ENCODE results near the gene DSEL. TPM values are rescaled to one million over a fixed set of nuclear protein-coding genes. Genes with fewer than 3 reads are reported as not detected.

DSEL gene
- total RNA-seq, 1 experiment from 2014 or later: 0.05 TPM

DNA sequence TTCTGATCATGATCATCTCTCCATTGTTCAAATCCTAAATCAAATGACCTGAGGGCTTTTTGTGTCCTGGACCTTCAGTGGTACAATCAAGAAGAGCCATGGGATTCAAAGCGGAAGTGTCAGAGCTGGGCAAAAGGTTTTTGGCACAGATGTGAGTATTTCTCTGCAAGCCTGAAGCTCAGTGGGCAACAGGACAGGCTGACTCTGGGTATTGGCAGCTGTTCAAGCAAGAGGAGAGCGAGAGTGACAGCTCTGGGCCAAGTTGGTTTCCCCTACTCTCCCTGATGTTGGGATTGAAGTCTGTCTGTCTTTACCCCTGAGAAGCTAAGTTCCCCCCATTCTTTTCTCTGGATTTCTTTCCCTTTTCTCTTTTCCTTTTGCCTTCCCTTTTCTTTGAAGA lies 33.3 kb downstream of the DSEL start:
- Histone ChIP-seq H3K9me2 (ENCODE audit: insufficient read depth) (no peaks in the 10 kb centered on the region), H3K4me1 (ENCODE audit: control insufficient read depth in 1 of 2, insufficient read depth in 2 of 2, low read length in 2 of 2) (no peaks in the 10 kb centered on the region), H3K36me3 (ENCODE audit: control insufficient read depth in 1 of 2, insufficient read depth in 2 of 2, low read length in 2 of 2) (no peaks in the 10 kb centered on the region), H3K27me3 (ENCODE audit: insufficient read depth, low read length) (no peaks in the 10 kb centered on the region), H3K27ac (ENCODE audit: low read depth, low read length) (no peak overlapping the region), H3K79me2 (ENCODE audit: insufficient read depth, low read length) (no peaks in the 10 kb centered on the region), H4K20me1 (ENCODE audit: insufficient read depth) (no peaks in the 10 kb centered on the region), H2AFZ (ENCODE audit: low read depth, low read length, poor library complexity, severe bottlenecking) (no peak overlapping the region), H3K4me3 (replicated peaks in 1 of 2; ENCODE audit: low read depth in 1 of 2, low read length in 2 of 2) (no peak overlapping the region), H3K4me2 (ENCODE audit: low read length) (no peak overlapping the region), H3K9ac (ENCODE audit: low read length) (no peak overlapping the region), H3K9me3 (ENCODE audit: control insufficient read depth in 1 of 2, insufficient read depth in 1 of 2, low read depth in 1 of 2, low read length in 2 of 2) (peaks cover 16 to 27% of the 10 kb centered on the region in 2 experiments; a peak in 3 of 4 replicates)
- TF ChIP-seq, protein P1, sequence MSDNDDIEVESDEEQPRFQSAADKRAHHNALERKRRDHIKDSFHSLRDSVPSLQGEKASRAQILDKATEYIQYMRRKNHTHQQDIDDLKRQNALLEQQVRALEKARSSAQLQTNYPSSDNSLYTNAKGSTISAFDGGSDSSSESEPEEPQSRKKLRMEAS (IDR thresholded peaks at IDR 0.05): no peak
- TF ChIP-seq YY1 (IDR thresholded peaks at IDR 0.05; ENCODE audit: extremely low read depth, insufficient replicate concordance, low read depth, low read length) (no peak), SP1 (IDR thresholded peaks at IDR 0.05; ENCODE audit: low read depth) (no peak), POLR2AphosphoS5 (IDR thresholded peaks at IDR 0.05; ENCODE audit: low read depth, low read length) (no peak), ZNF274 (IDR thresholded peaks at IDR 0.05; ENCODE audit: low read depth, low read length) (no peak)
- TF ChIP-seq, protein P2, sequence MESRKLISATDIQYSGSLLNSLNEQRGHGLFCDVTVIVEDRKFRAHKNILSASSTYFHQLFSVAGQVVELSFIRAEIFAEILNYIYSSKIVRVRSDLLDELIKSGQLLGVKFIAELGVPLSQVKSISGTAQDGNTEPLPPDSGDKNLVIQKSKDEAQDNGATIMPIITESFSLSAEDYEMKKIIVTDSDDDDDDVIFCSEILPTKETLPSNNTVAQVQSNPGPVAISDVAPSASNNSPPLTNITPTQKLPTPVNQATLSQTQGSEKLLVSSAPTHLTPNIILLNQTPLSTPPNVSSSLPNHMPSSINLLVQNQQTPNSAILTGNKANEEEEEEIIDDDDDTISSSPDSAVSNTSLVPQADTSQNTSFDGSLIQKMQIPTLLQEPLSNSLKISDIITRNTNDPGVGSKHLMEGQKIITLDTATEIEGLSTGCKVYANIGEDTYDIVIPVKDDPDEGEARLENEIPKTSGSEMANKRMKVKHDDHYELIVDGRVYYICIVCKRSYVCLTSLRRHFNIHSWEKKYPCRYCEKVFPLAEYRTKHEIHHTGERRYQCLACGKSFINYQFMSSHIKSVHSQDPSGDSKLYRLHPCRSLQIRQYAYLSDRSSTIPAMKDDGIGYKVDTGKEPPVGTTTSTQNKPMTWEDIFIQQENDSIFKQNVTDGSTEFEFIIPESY (IDR thresholded peaks at IDR 0.05; ENCODE audit: extremely low read depth, insufficient replicate concordance, low read length): no peak
- DNase-seq (ENCODE audit: low read depth, low spot score) (no peak), ATAC-seq (no peak)
- ChIA-PET CTCF (no interaction called here), POLR2A (no interaction called here), RAD21 (ENCODE audit: low non-redundant PET in 1 of 2, low total read pairs in 2 of 2, uncharacterized antibody in 2 of 2, unreplicated experiment in 2 of 2) (no interaction called here)
- intact Hi-C loops (cut with micrococcal nuclease): no loop called here
- no TSS peak for BruUV-seq (replicated peaks)

DNA sequence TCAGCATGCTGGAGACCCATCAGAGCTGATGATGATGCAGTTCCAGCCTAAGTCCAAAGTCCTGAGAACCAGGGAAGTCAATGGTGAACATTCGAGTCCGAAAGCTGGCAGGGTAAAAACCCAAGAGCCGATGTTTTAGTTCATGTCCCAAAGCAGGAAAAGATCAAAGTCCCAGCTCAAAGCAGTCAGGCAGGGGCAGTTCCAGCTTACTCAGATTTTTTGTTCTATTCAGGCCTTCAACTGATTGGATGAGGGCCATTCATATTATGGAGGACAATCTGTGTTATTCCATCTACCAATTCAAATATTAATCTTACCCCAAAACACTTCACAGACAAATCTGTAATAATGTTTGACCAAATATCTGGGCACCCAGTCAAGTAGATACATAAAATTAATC lies 38.3 kb downstream of the DSEL start:
- no peak for ATAC-seq
- Histone ChIP-seq H2AFZ (ENCODE audit: low read depth, low read length, poor library complexity, severe bottlenecking) (no peak overlapping the region), H3K36me3 (ENCODE audit: control insufficient read depth in 1 of 2, insufficient read depth in 2 of 2, low read length in 2 of 2) (no peaks in the 10 kb centered on the region), H3K27ac (ENCODE audit: low read depth, low read length) (no peak overlapping the region), H3K4me3 (replicated peaks in 1 of 2; ENCODE audit: low read depth in 1 of 2, low read length in 2 of 2) (no peak overlapping the region), H3K9me3 (ENCODE audit: control insufficient read depth in 1 of 2, insufficient read depth in 1 of 2, low read depth in 1 of 2, low read length in 2 of 2) (peaks cover 6% of the 10 kb centered on the region in 2 experiments; a peak in 2 of 4 replicates), H3K9me2 (ENCODE audit: insufficient read depth) (no peaks in the 10 kb centered on the region), H3K79me2 (ENCODE audit: insufficient read depth, low read length) (no peaks in the 10 kb centered on the region), H3K9ac (ENCODE audit: low read length) (no peak overlapping the region), H3K4me1 (ENCODE audit: control insufficient read depth in 1 of 2, insufficient read depth in 2 of 2, low read length in 2 of 2) (no peaks in the 10 kb centered on the region), H3K27me3 (ENCODE audit: insufficient read depth, low read length) (no peaks in the 10 kb centered on the region), H3K4me2 (ENCODE audit: low read length) (no peak overlapping the region), H4K20me1 (ENCODE audit: insufficient read depth) (no peaks in the 10 kb centered on the region)
- DNase-seq (ENCODE audit: low read depth, low spot score): no peak
- intact Hi-C loops (cut with micrococcal nuclease): no loop called here
- BruUV-seq (replicated peaks): no TSS peak
- CTCF ChIA-PET: no interaction called here
- RAD21 ChIA-PET (ENCODE audit: low non-redundant PET in 1 of 2, low total read pairs in 2 of 2, uncharacterized antibody in 2 of 2, unreplicated experiment in 2 of 2): no interaction called here
- POLR2A ChIA-PET: no interaction called here
- no peak for TF ChIP-seq ZFX (IDR thresholded peaks at IDR 0.05)
- TF ChIP-seq, protein P2 (IDR thresholded peaks at IDR 0.05; ENCODE audit: extremely low read depth, insufficient replicate concordance, low read length): no peak
- no peak for TF ChIP-seq SP1 (IDR thresholded peaks at IDR 0.05; ENCODE audit: low read depth)
- TF ChIP-seq, protein P3, sequence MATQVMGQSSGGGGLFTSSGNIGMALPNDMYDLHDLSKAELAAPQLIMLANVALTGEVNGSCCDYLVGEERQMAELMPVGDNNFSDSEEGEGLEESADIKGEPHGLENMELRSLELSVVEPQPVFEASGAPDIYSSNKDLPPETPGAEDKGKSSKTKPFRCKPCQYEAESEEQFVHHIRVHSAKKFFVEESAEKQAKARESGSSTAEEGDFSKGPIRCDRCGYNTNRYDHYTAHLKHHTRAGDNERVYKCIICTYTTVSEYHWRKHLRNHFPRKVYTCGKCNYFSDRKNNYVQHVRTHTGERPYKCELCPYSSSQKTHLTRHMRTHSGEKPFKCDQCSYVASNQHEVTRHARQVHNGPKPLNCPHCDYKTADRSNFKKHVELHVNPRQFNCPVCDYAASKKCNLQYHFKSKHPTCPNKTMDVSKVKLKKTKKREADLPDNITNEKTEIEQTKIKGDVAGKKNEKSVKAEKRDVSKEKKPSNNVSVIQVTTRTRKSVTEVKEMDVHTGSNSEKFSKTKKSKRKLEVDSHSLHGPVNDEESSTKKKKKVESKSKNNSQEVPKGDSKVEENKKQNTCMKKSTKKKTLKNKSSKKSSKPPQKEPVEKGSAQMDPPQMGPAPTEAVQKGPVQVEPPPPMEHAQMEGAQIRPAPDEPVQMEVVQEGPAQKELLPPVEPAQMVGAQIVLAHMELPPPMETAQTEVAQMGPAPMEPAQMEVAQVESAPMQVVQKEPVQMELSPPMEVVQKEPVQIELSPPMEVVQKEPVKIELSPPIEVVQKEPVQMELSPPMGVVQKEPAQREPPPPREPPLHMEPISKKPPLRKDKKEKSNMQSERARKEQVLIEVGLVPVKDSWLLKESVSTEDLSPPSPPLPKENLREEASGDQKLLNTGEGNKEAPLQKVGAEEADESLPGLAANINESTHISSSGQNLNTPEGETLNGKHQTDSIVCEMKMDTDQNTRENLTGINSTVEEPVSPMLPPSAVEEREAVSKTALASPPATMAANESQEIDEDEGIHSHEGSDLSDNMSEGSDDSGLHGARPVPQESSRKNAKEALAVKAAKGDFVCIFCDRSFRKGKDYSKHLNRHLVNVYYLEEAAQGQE (IDR thresholded peaks at IDR 0.05; ENCODE audit: low read depth): no peak
- TF ChIP-seq YY1 (IDR thresholded peaks at IDR 0.05; ENCODE audit: extremely low read depth, insufficient replicate concordance, low read depth, low read length): no peak
- no peak for TF ChIP-seq EZH2 (IDR thresholded peaks at IDR 0.05)
- TF ChIP-seq JUND (IDR thresholded peaks at IDR 0.05): no peak
- TF ChIP-seq CEBPB (IDR thresholded peaks at IDR 0.05; ENCODE audit: low read depth): no peak
